A549 treated with DMSO at 1 μM for 4 hours (cell line): ENCODE measurements around the gene TP53RK. TPM values are rescaled to one million over a fixed set of nuclear protein-coding genes. Genes with fewer than 3 reads are reported as not detected.

Source experiments
- total RNA-seq: library from RNA; stranded (reverse); fragments of 200-300 nt; extraction: Qiagen RNA extraction; gene quantifications from 5 replicates; pipeline ENCODE4 v1.2.3, GENCODE V29; 2022; ENCODE audit warnings: low read depth

Gene TP53RK
- 13.1 to 17.6 TPM (median 13.7 TPM) in 5 replicates for total RNA-seq

GRCh38 chr20:46689082-46689753 is at the start of gene TP53RK:
Gene TP53RK (minus strand): TSS chr20:46689444. CDS start chr20:46689414, 30 bp downstream.

GRCh38 chr20:46709459-46710152 is 20.4 kb upstream of the TP53RK start, which contains the start of gene SLC2A10:
Gene SLC2A10 (plus strand): TSS chr20:46709649. CDS start chr20:46709737, 88 bp downstream.

GRCh38 chr20:46651091-46651962 is 37.9 kb downstream of the TP53RK start, which contains the start of gene SLC13A3:
Gene SLC13A3 (minus strand): TSS chr20:46651459. CDS start chr20:46651421, 38 bp downstream.

Other genes with a start within 250 kb of the TP53RK start
- not detected in 5 replicates for gene ZNF334, start 175.9 kb downstream of the TP53RK start, total RNA-seq
- gene OCSTAMP, start 138.8 kb downstream of the TP53RK start, total RNA-seq: not detected in 5 replicates
- 0.12 TPM in 1 of 5 replicates, not detected in the others for gene SLC13A3, start 38.0 kb downstream of the TP53RK start, total RNA-seq
- gene SLC2A10, start 20.2 kb upstream of the TP53RK start, total RNA-seq: not detected in 5 replicates
- 2.2 to 3.7 TPM (median 3.0 TPM) in 5 replicates for gene EYA2, start 205.4 kb upstream of the TP53RK start, total RNA-seq